ENCODE results near the gene SHMT2. TPM values are rescaled to one million over a fixed set of nuclear protein-coding genes. Genes with fewer than 3 reads are reported as not detected.

The SHMT2 gene
- total RNA-seq, 1 experiment from 2014 or later = 280 TPM

DNA sequence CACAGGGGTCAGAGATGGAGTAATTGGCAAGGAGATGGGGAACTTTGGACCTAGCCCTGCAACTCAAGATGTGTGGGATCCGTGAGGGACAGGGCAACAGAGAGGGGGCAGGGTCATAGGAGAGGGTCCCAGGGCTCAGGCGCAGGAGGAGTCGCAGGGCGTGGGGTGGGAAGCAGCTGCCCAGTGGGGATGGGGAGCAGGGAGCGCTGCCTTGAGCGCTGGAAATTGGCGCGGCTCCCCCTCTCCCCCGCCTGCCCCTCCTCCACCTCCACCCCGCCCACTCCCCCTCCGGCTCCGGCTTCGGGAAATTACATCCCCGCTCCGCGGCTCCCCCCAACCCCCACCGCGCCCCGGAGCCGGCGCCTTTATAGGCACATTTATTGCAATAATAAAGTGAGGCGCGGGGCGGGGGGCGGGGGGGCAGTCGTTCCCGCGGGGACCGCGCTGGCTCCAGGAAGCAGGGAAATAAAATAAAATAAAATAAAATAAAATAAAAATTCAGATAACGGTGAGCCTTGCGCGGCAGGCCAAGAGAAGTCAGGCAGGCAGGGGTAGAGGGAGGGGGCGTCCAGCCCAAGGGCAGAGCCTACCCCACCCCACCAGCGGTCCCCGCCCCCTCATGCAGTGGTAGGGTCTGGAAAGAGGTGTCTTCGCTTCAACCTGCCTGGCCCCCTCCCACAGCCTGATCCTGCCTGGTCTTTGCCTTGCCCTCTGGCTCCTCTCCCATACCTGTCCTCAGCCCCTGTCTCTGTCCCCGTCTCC lies 9.3 kb upstream of the SHMT2 start:
- Histone ChIP-seq H3K4me2 (ENCODE audit: low read length) (no peak overlapping the region), H3K27ac (ENCODE audit: low read depth, low read length) (no peak overlapping the region), H3K4me1 (ENCODE audit: control insufficient read depth in 1 of 2, insufficient read depth in 2 of 2, low read length in 2 of 2) (peaks cover 6 to 30% of the 10 kb centered on the region in 2 experiments; a peak in 3 of 4 replicates), H3K4me3 (replicated peaks in 1 of 2; ENCODE audit: low read depth in 1 of 2, low read length in 2 of 2) (no peak overlapping the region), H2AFZ (ENCODE audit: low read depth, low read length, poor library complexity, severe bottlenecking) (no peak overlapping the region), H3K9me2 (ENCODE audit: insufficient read depth) (no peaks in the 10 kb centered on the region), H3K9me3 (ENCODE audit: control insufficient read depth in 1 of 2, insufficient read depth in 1 of 2, low read depth in 1 of 2, low read length in 2 of 2) (no peaks in the 10 kb centered on the region), H3K27me3 (ENCODE audit: insufficient read depth, low read length) (no peaks in the 10 kb centered on the region), H3K36me3 (ENCODE audit: control insufficient read depth in 1 of 2, insufficient read depth in 2 of 2, low read length in 2 of 2) (no peaks in the 10 kb centered on the region), H4K20me1 (ENCODE audit: insufficient read depth) (no peaks in the 10 kb centered on the region), H3K79me2 (ENCODE audit: insufficient read depth, low read length) (no peaks in the 10 kb centered on the region), H3K9ac (ENCODE audit: low read length) (no peak overlapping the region)
- RAD21 ChIA-PET (ENCODE audit: low non-redundant PET in 1 of 2, low total read pairs in 2 of 2, uncharacterized antibody in 2 of 2, unreplicated experiment in 2 of 2) = no interaction called here
- no peak for ATAC-seq
- BruUV-seq (replicated peaks) = no TSS peak
- TF ChIP-seq POLR2A (IDR thresholded peaks at IDR 0.05; ENCODE audit: borderline replicate concordance, extremely low read depth, insufficient read depth, insufficient read length) = no peak
- no peak for TF ChIP-seq EZH2 (IDR thresholded peaks at IDR 0.05)
- no peak for TF ChIP-seq JUND (IDR thresholded peaks at IDR 0.05)
- TF ChIP-seq TCF7L2 (IDR thresholded peaks at IDR 0.05; ENCODE audit: borderline replicate concordance, extremely low read depth, insufficient read depth, insufficient read length) = no peak
- no peak for TF ChIP-seq EZH2phosphoT487 (IDR thresholded peaks at IDR 0.05; ENCODE audit: borderline replicate concordance)
- TF ChIP-seq CBX3 (IDR thresholded peaks at IDR 0.05; ENCODE audit: low read depth) = no peak
- TF ChIP-seq, protein P1, sequence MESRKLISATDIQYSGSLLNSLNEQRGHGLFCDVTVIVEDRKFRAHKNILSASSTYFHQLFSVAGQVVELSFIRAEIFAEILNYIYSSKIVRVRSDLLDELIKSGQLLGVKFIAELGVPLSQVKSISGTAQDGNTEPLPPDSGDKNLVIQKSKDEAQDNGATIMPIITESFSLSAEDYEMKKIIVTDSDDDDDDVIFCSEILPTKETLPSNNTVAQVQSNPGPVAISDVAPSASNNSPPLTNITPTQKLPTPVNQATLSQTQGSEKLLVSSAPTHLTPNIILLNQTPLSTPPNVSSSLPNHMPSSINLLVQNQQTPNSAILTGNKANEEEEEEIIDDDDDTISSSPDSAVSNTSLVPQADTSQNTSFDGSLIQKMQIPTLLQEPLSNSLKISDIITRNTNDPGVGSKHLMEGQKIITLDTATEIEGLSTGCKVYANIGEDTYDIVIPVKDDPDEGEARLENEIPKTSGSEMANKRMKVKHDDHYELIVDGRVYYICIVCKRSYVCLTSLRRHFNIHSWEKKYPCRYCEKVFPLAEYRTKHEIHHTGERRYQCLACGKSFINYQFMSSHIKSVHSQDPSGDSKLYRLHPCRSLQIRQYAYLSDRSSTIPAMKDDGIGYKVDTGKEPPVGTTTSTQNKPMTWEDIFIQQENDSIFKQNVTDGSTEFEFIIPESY (IDR thresholded peaks at IDR 0.05; ENCODE audit: extremely low read depth, insufficient replicate concordance, low read length) = no peak
- TF ChIP-seq SP1 (IDR thresholded peaks at IDR 0.05; ENCODE audit: low read depth) = no peak
- no peak for DNase-seq (ENCODE audit: low read depth, low spot score)
- CTCF ChIA-PET = interaction anchor here (1.2 kb wide), 1 partner anchor 20 kb away, joined by 3 read pairs; no protein-coding TSS in a partner anchor
- intact Hi-C loops (cut with micrococcal nuclease) = no loop called here
- POLR2A ChIA-PET = no interaction called here
